Glutamatergic neuron (in vitro differentiated cells): ENCODE data around the gene JAK1. TPM values are rescaled to one million over a fixed set of nuclear protein-coding genes. Genes with fewer than 3 reads are reported as not detected.

ENCODE experiments used
- DNase-seq: peaks from one replicate; pipeline ENCODE4 v3.0.0; 2022
- H3K27ac Mint-ChIP-seq: one replicate; pipeline ENCODE4 v1.8.0; 2020; ENCODE audit warnings: mild to moderate bottlenecking, mixed read lengths, inconsistent platforms; ENCODE audit not compliant: unreplicated experiment
- H3K27me3 Mint-ChIP-seq: one replicate; pipeline ENCODE4 v1.8.0; 2020; ENCODE audit warnings: mild to moderate bottlenecking, moderate library complexity, mixed read lengths, inconsistent platforms; ENCODE audit not compliant: unreplicated experiment
- H3K36me3 Mint-ChIP-seq: one replicate; pipeline ENCODE4 v1.8.0; 2020; ENCODE audit warnings: mild to moderate bottlenecking, mixed read lengths, inconsistent platforms; ENCODE audit not compliant: unreplicated experiment
- H3K4me1 Mint-ChIP-seq: one replicate; pipeline ENCODE4 v1.8.0; 2020; ENCODE audit warnings: mild to moderate bottlenecking, low read depth, mixed read lengths, inconsistent platforms; ENCODE audit not compliant: unreplicated experiment
- H3K4me3 Mint-ChIP-seq: one replicate; pipeline ENCODE4 v1.8.0; 2020; ENCODE audit warnings: mild to moderate bottlenecking, mixed read lengths, inconsistent platforms; ENCODE audit not compliant: unreplicated experiment
- H3K9me3 Mint-ChIP-seq: one replicate; pipeline ENCODE4 v1.8.0; 2020; ENCODE audit warnings: mild to moderate bottlenecking, moderate library complexity, mixed read lengths, inconsistent platforms; ENCODE audit not compliant: unreplicated experiment
- total RNA-seq: library from RNA; stranded (reverse); fragmentation: NEBNext Ultra II Directional; extraction: Animal tissue kit (Norgen Biotek cat#: 25700); gene quantifications from one replicate; pipeline ENCODE4 v1.2.1, GENCODE V29; 2021; ENCODE audit not compliant: unreplicated experiment
- TF ChIP-seq, protein P1 (sequence below): fragments of 200-600 bp; sonication (generic); IDR thresholded peaks from one replicate; pipeline ENCODE4 v1.5.0; 2021; ENCODE audit not compliant: partially characterized antibody, unreplicated experiment

The JAK1 gene
- total RNA-seq, 1 donor from 2014 or later: 16.9 TPM

DNA sequence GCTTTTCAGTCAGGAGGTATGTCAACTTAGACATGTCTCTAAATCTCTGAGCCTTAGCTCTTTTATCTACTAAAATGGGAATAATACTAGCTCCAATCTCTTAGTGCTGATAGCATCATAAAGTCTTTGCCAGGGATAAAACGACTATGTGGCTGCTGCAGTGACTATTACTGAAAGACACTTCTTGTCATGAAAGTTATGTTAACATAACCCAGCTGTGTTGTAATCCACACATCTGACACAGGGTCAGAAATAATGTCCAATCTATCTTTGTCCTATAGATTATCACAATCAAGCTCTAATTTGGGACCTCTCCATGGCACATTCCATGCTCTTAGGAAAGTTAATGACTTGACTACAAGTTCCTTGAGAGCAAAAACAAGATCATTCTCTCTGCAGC lies 62.8 kb downstream of the JAK1 start:
- H3K4me1 Mint-ChIP-seq: no peaks in the 10 kb centered on the region
- no peaks in the 10 kb centered on the region for H3K36me3 Mint-ChIP-seq
- TF ChIP-seq, protein P1, sequence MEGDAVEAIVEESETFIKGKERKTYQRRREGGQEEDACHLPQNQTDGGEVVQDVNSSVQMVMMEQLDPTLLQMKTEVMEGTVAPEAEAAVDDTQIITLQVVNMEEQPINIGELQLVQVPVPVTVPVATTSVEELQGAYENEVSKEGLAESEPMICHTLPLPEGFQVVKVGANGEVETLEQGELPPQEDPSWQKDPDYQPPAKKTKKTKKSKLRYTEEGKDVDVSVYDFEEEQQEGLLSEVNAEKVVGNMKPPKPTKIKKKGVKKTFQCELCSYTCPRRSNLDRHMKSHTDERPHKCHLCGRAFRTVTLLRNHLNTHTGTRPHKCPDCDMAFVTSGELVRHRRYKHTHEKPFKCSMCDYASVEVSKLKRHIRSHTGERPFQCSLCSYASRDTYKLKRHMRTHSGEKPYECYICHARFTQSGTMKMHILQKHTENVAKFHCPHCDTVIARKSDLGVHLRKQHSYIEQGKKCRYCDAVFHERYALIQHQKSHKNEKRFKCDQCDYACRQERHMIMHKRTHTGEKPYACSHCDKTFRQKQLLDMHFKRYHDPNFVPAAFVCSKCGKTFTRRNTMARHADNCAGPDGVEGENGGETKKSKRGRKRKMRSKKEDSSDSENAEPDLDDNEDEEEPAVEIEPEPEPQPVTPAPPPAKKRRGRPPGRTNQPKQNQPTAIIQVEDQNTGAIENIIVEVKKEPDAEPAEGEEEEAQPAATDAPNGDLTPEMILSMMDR: no peak
- DNase-seq: no peak
- no peak overlapping the region for H3K27ac Mint-ChIP-seq
- no peak overlapping the region for H3K4me3 Mint-ChIP-seq
- peaks cover 2% of the 10 kb centered on the region for H3K27me3 Mint-ChIP-seq
- H3K9me3 Mint-ChIP-seq: peaks cover 1% of the 10 kb centered on the region

DNA sequence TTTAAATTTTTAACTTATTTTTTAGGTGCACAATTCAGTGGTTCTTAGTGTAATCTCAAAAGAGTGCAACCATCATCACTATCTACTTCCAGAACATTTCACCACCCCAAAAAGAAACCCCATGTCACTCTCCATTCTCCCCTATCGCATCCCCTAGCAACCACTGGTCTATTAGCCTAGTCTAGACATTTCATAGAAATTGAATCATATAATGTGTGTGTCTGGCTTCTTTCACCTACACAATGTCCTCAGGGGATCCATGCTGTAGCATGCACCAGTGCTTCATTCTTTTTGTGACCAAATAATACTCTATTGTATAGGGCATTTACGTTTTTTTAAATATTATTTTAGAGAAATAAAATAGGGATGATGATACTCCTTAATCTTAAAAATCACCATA lies 64.7 kb downstream of the JAK1 start:
- Mint-ChIP-seq H3K4me3 (no peak overlapping the region), H3K9me3 (peaks cover 1% of the 10 kb centered on the region), H3K36me3 (no peaks in the 10 kb centered on the region), H3K27me3 (peaks cover 2% of the 10 kb centered on the region), H3K27ac (no peak overlapping the region), H3K4me1 (peaks cover 2% of the 10 kb centered on the region)
- TF ChIP-seq, protein P1: no peak
- DNase-seq: no peak

DNA sequence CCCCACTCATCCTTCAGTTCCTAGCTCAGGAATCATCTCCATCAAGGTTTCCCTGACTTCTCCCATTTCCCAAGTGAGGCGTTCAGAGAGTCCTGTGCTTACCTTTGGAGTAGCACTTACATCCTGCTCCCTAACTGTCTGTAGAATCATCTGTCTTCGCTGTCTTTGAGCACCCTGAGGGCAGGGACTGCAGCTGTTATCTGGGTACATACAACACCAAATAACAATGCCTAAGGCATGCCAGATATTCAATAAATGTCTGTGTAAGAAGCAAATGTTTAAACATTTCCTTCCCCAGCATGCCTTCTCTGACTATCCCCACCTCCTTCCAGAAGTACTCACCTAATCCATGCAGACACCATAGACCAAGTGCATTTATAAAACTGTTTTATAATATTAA lies 65.4 kb downstream of the JAK1 start:
- Mint-ChIP-seq H3K27me3 (peaks cover 2% of the 10 kb centered on the region), H3K9me3 (no peaks in the 10 kb centered on the region), H3K27ac (no peak overlapping the region), H3K4me3 (no peak overlapping the region), H3K4me1 (peaks cover 2% of the 10 kb centered on the region), H3K36me3 (no peaks in the 10 kb centered on the region)
- no peak for DNase-seq
- TF ChIP-seq, protein P1: no peak

DNA sequence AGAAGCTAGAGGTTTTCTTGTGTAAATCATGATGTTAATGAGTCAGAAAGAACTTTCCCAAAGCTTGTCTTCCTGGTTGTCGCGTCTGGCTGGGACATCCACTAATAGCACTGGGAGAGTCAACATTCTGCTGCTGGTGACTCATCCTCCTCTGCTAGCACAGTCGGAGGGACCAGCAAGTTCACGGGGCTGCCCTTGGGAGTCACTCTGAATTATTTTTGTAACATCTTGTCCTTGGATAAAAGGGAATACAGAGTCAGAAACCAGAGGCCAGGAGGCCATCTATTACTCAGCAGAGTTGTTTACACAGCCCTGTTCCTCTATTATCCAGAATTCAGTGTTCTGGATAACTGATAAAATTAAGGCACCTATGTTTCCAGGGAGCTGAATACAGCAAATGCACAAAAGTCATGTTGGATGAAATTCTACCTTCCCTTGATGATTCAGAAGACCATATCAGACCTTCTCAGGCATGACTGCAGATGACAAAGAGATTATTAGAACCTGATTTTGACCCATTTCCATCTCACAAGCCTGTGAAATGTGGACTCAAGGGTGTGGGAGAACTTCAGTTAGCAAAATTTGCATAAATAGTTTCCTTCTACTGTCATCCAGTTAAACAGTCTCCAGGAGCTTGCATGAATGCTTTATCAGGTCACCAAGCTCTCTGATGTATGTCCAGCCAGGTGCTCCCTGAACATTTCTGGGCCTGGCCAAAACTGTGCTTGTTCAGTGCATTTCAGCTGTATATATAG lies 68.1 kb downstream of the JAK1 start:
- TF ChIP-seq, protein P1: no peak
- Mint-ChIP-seq H3K27me3 (peaks cover 2% of the 10 kb centered on the region), H3K4me1 (peaks cover 2% of the 10 kb centered on the region), H3K27ac (no peak overlapping the region), H3K9me3 (no peaks in the 10 kb centered on the region), H3K4me3 (no peak overlapping the region), H3K36me3 (no peaks in the 10 kb centered on the region)
- DNase-seq: no peak

DNA sequence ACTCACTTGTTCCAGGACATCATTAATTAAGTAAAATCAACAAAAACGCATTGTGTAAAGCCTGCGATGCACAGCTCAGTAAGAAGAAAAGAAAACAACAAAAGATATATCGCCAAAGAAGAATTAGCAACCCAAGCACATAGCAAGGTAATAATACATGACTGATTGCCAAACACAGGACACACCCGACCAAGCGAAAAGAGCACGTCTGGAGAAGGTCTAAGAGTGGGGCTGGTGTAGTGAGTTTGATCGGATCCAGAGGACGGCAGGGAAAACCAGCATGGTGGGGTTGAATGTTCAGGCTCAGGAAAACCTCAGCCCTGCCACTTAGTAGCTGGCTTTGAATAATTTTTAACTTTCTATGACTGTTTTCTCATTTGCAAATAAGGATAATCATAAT lies 69.8 kb downstream of the JAK1 start:
- DNase-seq: no peak
- TF ChIP-seq, protein P1: no peak
- no peak overlapping the region for H3K27ac Mint-ChIP-seq
- H3K27me3 Mint-ChIP-seq: no peaks in the 10 kb centered on the region
- H3K4me1 Mint-ChIP-seq: peaks cover 2% of the 10 kb centered on the region
- H3K4me3 Mint-ChIP-seq: no peak overlapping the region
- no peaks in the 10 kb centered on the region for H3K9me3 Mint-ChIP-seq
- H3K36me3 Mint-ChIP-seq: no peaks in the 10 kb centered on the region
